Tibial artery (tissue), 4 donors: ENCODE measurements around the gene CYB561D1.
A peak's percentile ranks its signal among the peaks of the same experiment; 100 is the strongest.

ENCODE experiments used
- DNase-seq, 2 donors: peaks; one replicate each; pipeline ENCODE4 v3.0.0-alpha.2; 2019
- H3K27ac ChIP-seq, 2 donors: fragments of 200-600 bp; sonication (generic) in 1 of 2; 1 replicate in 1 of 2; 2 replicates in 1 of 2; pipeline ENCODE4 v1.5.1; 2018 to 2019; ENCODE audit warnings: mild to moderate bottlenecking in 1 of 2
- H3K27me3 ChIP-seq, 2 donors: fragments of 200-600 bp; sonication (generic) in 1 of 2; one replicate each; pipeline versions ENCODE4 v1.5.1 to v1.6.0; 2016 to 2019
- H3K36me3 ChIP-seq, 3 donors: fragments of 200-600 bp; sonication (generic) in 2 of 3; one replicate each; pipeline ENCODE4 v1.5.1; 2016 to 2019; ENCODE audit warnings: mild to moderate bottlenecking in 2 of 3
- H3K4me1 ChIP-seq, 4 donors: fragments of 200-600 bp; sonication (generic) in 2 of 4; 1 replicate in 3 of 4; 2 replicates in 1 of 4; pipeline ENCODE4 v1.5.1; 2016 to 2019
- H3K4me3 ChIP-seq, 2 donors: fragments of 200-600 bp; sonication (generic) in 1 of 2; 1 replicate in 1 of 2; 2 replicates in 1 of 2; pipeline ENCODE4 v1.5.1; 2018 to 2019; ENCODE audit warnings: mild to moderate bottlenecking in 2 of 2
- H3K9me3 ChIP-seq, 3 donors: fragments of 200-600 bp; sonication (generic) in 1 of 3; one replicate each; pipeline ENCODE4 v1.5.1; 2016 to 2019
- intact Hi-C: fragments of 100-400 bp; cut with DNase I; formaldehyde crosslinking; loops from one replicate; pipeline ENCODE4 v1.15.0; 2023; ENCODE audit warnings: low total_unique reads
- TF ChIP-seq, protein P1 (sequence below), 2 experiments: fragments of 200-600 bp in 1 of 2; fragments of 450-650 bp in 1 of 2; IDR thresholded peaks; one replicate each; pipeline ENCODE4 v1.5.1; 2017 to 2019; ENCODE audit warnings: antibody characterized with exemption in 2 of 2, mild to moderate bottlenecking in 1 of 2, moderate library complexity in 1 of 2

CYB561D1 gene

DNA sequence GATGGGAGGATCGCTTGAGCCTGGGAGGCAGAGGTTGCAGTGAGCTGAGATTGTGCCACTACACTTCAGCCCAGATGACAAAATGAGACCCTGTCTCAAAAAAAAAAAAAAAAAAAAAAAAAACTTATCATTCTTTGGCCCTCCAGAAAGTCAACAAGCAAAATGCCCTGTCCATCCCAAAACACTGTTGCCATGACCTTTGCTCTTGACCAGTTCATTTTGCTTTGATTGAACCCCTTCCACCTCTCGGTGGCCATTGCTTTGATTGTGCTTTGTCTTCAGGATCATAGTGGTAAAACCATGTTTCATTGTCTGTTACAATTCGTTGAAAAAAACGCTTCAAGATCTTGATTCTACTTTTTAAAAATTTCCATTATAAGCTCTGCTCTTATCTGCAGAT is 36.1 kb upstream of the CYB561D1 start:
- Histone ChIP-seq H3K36me3 (no peaks in the 10 kb centered on the region), H3K4me1 (no peaks in the 10 kb centered on the region), H3K27ac (no peak overlapping the region), H3K9me3 (no peaks in the 10 kb centered on the region), H3K27me3 (peaks cover 0 to 7% of the 10 kb centered on the region in 2 donors), H3K4me3 (no peak overlapping the region)
- TF ChIP-seq, protein P1, sequence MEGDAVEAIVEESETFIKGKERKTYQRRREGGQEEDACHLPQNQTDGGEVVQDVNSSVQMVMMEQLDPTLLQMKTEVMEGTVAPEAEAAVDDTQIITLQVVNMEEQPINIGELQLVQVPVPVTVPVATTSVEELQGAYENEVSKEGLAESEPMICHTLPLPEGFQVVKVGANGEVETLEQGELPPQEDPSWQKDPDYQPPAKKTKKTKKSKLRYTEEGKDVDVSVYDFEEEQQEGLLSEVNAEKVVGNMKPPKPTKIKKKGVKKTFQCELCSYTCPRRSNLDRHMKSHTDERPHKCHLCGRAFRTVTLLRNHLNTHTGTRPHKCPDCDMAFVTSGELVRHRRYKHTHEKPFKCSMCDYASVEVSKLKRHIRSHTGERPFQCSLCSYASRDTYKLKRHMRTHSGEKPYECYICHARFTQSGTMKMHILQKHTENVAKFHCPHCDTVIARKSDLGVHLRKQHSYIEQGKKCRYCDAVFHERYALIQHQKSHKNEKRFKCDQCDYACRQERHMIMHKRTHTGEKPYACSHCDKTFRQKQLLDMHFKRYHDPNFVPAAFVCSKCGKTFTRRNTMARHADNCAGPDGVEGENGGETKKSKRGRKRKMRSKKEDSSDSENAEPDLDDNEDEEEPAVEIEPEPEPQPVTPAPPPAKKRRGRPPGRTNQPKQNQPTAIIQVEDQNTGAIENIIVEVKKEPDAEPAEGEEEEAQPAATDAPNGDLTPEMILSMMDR (IDR thresholded peaks at IDR 0.05), result no peak
- intact Hi-C loops, result no loop called here
- no peak for DNase-seq

DNA sequence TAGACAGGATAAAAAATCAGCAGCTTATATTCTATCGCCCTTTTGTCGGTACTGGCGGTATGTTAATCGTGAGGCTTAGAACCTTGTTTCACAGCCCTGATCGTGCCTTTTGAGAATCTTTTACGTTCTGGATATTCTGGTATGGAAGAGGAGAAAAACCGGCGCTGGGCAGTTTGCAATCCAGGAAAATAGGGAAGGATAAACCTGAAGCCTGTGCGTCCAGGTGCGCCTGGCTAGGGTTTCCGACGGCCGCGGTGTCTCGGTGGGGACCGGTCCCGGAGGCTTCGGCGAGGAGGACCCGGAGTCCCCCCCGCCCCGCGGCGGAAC is 27.8 kb upstream of the CYB561D1 start:
- Histone ChIP-seq H3K4me1 (peaks cover 0 to 19% (median 7%) of the 10 kb centered on the region in 4 donors), H3K27me3 (peaks cover 0 to 14% of the 10 kb centered on the region in 2 donors), H3K4me3 (peak overlapping the region; percentile 55 to 76), H3K36me3 (no peaks in the 10 kb centered on the region), H3K9me3 (no peaks in the 10 kb centered on the region), H3K27ac (peak overlapping the region; percentile 66 to 73)
- DNase-seq, result no peak
- intact Hi-C loops, result loop anchor here (5.0 kb wide), 1 partner anchor 39 kb away; the partner anchor contains the start of gene PSMA5
- TF ChIP-seq, protein P1 (IDR thresholded peaks at IDR 0.05), result no peak

DNA sequence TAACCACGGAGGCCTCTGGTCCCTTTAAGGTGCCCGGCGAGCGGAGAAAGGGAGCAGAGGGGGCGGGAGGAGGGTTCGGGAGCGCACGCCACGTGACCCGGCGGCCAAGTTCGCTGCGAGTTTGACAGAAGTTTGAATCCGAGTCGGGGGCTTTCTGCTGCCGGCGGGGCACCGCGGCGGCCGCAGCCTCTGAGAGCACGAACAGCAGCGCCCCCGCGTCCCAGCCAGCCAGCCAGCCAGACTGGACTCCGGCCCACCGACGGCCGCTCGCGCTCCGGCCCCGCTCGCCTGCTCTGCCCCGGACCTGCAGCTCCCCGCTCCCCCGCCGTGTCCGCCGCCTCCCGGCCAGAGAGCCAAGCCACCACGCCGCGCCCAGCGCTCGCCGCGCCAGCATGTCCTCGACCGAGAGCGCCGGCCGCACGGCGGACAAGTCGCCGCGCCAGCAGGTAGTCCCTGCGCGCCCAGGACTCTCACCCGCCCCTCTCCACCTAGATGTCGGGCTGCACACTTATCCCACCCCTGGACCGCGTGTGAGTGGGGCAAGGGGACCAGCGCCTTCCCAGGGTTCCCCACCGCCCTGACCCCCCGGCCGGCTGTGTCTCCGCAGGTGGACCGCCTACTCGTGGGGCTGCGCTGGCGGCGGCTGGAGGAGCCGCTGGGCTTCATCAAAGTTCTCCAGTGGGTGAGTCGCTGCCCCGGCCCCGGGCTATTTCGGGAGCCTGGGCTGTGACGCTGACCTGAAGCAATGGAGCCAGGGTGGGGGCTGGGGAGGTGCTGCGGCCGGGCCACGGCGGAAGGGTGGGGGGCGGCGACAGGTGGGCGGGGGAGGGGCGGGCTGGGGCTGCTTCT is 27.2 kb upstream of the CYB561D1 start, which contains the start of gene SYPL2:
TSS of gene SYPL2 (plus strand) at position 95 of the 849 bp plus-strand sequence. CDS start at position 393, 298 bp downstream.
- no peak for DNase-seq
- TF ChIP-seq, protein P1 (IDR thresholded peaks at IDR 0.05), result no peak
- peaks cover 0 to 14% of the 10 kb centered on the region in 2 donors for H3K27me3 ChIP-seq
- peak within 1 kb of the TSS; percentile 55 to 76 for H3K4me3 ChIP-seq
- H3K4me1 ChIP-seq, result peaks cover 0 to 19% (median 7%) of the 10 kb centered on the region in 4 donors
- no peaks in the 10 kb centered on the region for H3K36me3 ChIP-seq
- intact Hi-C loops, result loop anchor here (5.0 kb wide), 1 partner anchor 39 kb away; the partner anchor contains the start of gene PSMA5
- H3K27ac ChIP-seq, result peak within 1 kb of the TSS; percentile 66 to 73
- H3K9me3 ChIP-seq, result no peaks in the 10 kb centered on the region

DNA sequence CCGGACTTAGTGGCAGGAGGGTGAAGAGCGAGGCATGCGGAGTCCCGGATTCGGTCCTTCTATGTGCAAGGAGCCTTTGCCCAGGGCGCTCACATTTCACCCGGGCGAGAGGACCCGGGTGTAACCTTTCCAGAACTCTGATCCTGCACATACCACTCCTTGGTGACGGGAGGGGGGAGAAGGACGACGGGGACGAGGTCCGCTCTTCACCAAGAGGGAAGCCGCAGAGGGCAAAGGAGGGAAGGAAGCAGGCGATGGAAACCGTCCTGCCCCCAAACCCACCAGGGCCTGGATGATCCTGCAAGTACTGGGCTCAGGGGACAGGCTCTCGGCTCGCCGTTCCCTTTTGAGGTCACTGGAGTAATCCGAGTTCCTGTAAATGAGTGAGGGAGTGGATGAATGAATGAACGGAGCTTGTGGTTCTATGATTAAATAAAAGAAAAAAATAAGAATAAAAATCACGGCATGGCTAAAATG is 26.6 kb upstream of the CYB561D1 start:
- intact Hi-C loops, result loop anchor here (5.0 kb wide), 1 partner anchor 40 kb away; the partner anchor contains the start of gene PSMA5
- DNase-seq, result no peak
- Histone ChIP-seq H3K4me3 (peak overlapping the region; percentile 55 to 76), H3K36me3 (no peaks in the 10 kb centered on the region), H3K27me3 (peaks cover 0 to 14% of the 10 kb centered on the region in 2 donors), H3K27ac (peak overlapping the region; percentile 66 to 73), H3K4me1 (peaks cover 0 to 19% (median 7%) of the 10 kb centered on the region in 4 donors), H3K9me3 (no peaks in the 10 kb centered on the region)
- TF ChIP-seq, protein P1 (IDR thresholded peaks at IDR 0.05), result no peak

DNA sequence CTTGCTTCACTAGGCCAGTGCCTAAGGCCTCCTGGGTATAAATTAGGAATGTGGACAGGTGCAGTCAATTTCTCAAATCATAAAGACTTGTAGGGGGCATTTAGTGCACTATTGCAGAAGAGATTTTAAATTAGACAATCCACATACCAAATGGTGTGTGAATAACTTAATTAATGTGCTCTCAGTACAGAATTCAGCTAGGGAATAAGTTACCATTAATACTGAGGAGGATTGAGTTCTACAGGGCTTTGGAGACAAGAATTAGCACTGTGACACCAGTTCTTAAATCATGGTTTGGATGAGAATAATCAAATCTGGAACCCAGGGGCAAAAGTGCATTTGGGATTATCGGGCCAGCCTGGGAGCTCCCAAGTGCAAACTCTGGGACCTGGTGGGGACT is 25.8 kb upstream of the CYB561D1 start:
- Histone ChIP-seq H3K27ac (no peak overlapping the region), H3K9me3 (no peaks in the 10 kb centered on the region), H3K27me3 (peaks cover 0 to 14% of the 10 kb centered on the region in 2 donors), H3K36me3 (no peaks in the 10 kb centered on the region), H3K4me1 (peaks cover 0 to 19% (median 7%) of the 10 kb centered on the region in 4 donors), H3K4me3 (no peak overlapping the region)
- no peak for DNase-seq
- TF ChIP-seq, protein P1 (IDR thresholded peaks at IDR 0.05), result no peak
- intact Hi-C loops, result loop anchor here (5.0 kb wide), 1 partner anchor 41 kb away; the partner anchor contains the start of gene PSMA5
